Neuron (in vitro differentiated cells): ENCODE results near the gene SGPP2.
A peak's percentile ranks its signal among the peaks of the same experiment; 100 is the strongest.

ENCODE experiments used
- H2AFZ ChIP-seq: one replicate; pipeline ENCODE4 v1.6.1; 2013; ENCODE audit warnings: low read depth, mild to moderate bottlenecking, inconsistent platforms, low read length, moderate library complexity
- H3K27me3 ChIP-seq: one replicate; pipeline ENCODE4 v1.6.1; 2013; ENCODE audit warnings: low read length; ENCODE audit not compliant: insufficient read depth
- H3K36me3 ChIP-seq: one replicate; pipeline ENCODE4 v1.6.1; 2013; ENCODE audit warnings: low read length; ENCODE audit not compliant: insufficient read depth
- H3K4me1 ChIP-seq: one replicate; pipeline ENCODE4 v1.6.1; 2013; ENCODE audit warnings: low read length; ENCODE audit not compliant: insufficient read depth
- H3K4me3 ChIP-seq: 2 replicates; pipeline ENCODE4 v1.5.1; 2013; ENCODE audit warnings: mild to moderate bottlenecking, low read length, moderate library complexity
- H3K9me3 ChIP-seq: one replicate; pipeline ENCODE4 v1.6.1; 2013; ENCODE audit warnings: low read length

The SGPP2 gene

GRCh38 chr2:222459983-222460382 lies 35.6 kb downstream of the SGPP2 start:
- Histone ChIP-seq H3K36me3 (no peaks in the 10 kb centered on the region), H3K4me3 (no peak overlapping the region), H3K4me1 (no peaks in the 10 kb centered on the region), H3K27me3 (no peaks in the 10 kb centered on the region), H3K9me3 (peaks cover 6% of the 10 kb centered on the region), H2AFZ (no peak overlapping the region)

- no peak overlapping the region for H3K4me3 ChIP-seq
- H2AFZ ChIP-seq = no peak overlapping the region
- no peaks in the 10 kb centered on the region for H3K4me1 ChIP-seq
- no peaks in the 10 kb centered on the region for H3K36me3 ChIP-seq
- peaks cover 6% of the 10 kb centered on the region for H3K9me3 ChIP-seq
- H3K27me3 ChIP-seq = peaks cover 2% of the 10 kb centered on the region
These were observed 41.4 kb downstream of the SGPP2 start for GRCh38 chr2:222465746-222466145.

- Histone ChIP-seq H3K4me1 (no peaks in the 10 kb centered on the region), H2AFZ (no peak overlapping the region), H3K27me3 (peaks cover 4% of the 10 kb centered on the region), H3K9me3 (no peaks in the 10 kb centered on the region), H3K4me3 (no peak overlapping the region), H3K36me3 (no peaks in the 10 kb centered on the region)
These were observed 44.0 kb downstream of the SGPP2 start for GRCh38 chr2:222468346-222468745.

DNA sequence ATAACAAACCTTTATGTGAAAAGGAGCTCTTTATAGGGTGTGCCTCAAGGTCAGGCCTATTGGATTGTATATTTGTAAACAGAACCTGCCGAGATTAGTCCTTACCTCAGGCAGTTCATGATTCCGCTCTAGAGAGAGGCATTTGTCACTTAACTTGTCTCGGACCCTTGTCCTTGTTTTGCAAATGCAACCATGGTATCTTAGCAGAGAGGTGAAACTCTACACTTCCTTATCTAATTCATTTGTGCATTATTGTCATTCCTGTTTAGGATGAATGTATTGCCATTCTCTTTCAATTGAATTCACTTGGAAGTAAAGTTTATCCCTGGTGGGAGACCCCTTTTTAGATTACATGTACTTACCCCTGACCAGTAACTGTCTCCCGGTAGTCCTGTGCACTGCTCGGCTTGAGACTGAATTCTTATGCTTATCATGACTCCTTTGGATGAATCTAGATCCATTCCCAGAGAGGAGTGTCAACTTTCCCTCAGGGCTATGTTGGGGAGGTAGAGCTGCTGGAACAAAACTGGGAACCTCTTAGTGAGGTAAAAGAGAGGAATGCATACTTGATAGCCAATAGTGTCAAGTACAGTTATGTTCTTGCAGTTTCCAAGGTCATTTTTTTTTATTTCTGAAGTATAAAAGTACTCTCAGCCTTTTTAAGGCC lies 46.6 kb downstream of the SGPP2 start:
- no peak overlapping the region for H3K4me3 ChIP-seq
- H3K36me3 ChIP-seq = no peaks in the 10 kb centered on the region
- H3K9me3 ChIP-seq = no peaks in the 10 kb centered on the region

DNA sequence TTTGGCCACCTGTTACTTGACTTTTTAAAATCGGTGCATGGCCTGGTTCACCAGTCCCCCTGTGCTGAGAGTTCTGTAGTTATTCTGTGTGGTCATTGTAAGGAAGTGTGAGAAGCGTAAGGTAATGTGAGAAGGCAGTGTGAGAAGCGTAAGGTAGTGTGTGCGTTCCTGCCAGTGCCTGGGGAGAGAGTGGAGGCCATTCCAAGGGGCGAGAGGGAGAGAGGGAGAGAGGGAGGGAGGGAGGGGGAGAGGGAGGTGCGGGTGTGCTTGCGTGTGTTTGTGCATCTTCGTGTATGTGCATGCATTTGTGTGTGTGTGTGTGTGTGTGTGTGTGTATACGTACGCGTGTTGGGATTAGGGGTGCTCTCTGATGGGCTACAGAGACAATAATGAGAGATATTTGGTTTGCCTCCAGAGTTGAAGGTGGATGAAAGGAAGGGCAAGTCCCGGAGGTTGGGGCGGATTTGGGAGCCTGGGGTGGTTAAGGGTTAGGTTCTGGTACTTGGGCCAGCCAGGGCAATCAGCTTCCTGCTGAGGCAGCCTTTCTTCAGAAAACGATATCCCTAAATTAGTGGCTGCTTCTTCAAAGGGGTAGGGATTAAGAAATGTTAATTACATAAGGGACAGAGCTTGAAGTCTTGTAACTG lies 53.7 kb downstream of the SGPP2 start:
- Histone ChIP-seq H3K9me3 (no peaks in the 10 kb centered on the region), H3K4me3 (no peak overlapping the region), H2AFZ (no peak overlapping the region), H3K4me1 (no peaks in the 10 kb centered on the region), H3K27me3 (peaks cover under 1% of the 10 kb centered on the region), H3K36me3 (no peaks in the 10 kb centered on the region)

More for the DNA sequence above, 46.6 kb downstream of the SGPP2 start:
- Histone ChIP-seq H3K27me3 (peaks cover 4% of the 10 kb centered on the region), H3K4me1 (no peaks in the 10 kb centered on the region), H2AFZ (no peak overlapping the region)

DNA sequence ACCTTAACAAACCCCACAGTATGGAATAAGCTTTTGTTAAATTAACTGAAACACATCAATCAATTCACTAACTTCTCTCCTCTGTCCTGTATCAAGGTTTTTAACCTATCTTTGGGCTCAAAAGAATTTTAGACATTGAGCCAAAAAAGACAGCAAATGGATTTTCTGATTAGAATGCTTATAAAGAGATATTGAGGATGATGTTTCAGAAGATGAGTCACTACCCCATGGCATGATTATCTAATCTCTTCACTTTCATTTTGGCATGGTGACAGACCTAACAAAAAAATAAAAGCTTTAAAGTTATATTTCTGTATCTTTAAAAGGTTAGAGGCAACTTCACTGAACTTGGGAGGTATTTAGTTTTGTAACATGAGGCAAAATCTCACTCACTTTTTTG lies 55.5 kb downstream of the SGPP2 start:
- Histone ChIP-seq H3K9me3 (no peaks in the 10 kb centered on the region), H3K27me3 (no peaks in the 10 kb centered on the region), H3K4me1 (peaks cover 4% of the 10 kb centered on the region), H2AFZ (no peak overlapping the region), H3K4me3 (no peak overlapping the region), H3K36me3 (no peaks in the 10 kb centered on the region)

DNA sequence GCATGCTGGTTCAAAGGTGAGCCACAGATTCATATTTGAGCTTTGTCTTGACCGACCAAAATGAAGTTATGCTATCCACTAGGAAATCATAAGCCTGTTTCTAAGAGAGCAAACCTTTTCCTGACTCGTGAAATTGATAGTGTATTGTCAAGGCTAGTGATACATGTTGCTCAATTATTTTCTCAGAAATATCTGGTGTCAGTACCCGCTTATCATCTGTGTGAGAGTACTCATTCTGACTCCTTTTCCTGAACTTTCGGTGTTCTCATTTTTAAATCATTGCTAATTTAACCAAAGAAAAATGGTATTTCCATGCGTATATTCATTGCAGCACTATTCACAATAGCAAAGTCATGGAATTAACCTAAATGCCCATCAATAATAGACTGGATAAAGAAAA lies 56.2 kb downstream of the SGPP2 start:
- H3K4me3 ChIP-seq = no peak overlapping the region
- no peaks in the 10 kb centered on the region for H3K9me3 ChIP-seq
- no peaks in the 10 kb centered on the region for H3K27me3 ChIP-seq
- H2AFZ ChIP-seq = no peak overlapping the region
- H3K36me3 ChIP-seq = no peaks in the 10 kb centered on the region
- peaks cover 7% of the 10 kb centered on the region for H3K4me1 ChIP-seq

DNA sequence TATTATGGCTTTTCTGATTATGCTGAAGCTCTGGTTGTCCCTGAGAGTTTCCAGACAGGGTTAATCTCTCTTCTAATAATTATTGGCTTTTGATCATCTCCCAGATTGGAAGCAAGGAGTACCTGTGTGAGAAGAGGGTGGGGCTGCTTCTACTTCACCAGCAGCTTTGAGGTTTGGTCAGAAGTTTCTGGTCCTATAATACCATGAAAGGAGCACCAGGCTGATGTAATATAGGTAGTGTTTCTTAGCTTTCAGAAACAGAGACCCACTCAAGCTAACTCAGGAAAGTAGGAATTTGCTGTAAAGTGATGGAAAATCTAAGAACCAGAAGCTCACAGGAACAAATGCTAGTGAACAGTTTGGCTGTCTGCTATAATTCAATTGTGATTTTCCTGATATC lies 57.6 kb downstream of the SGPP2 start:
- Histone ChIP-seq H3K4me1 (peaks cover 13% of the 10 kb centered on the region), H3K27me3 (no peaks in the 10 kb centered on the region), H2AFZ (no peak overlapping the region), H3K36me3 (no peaks in the 10 kb centered on the region), H3K4me3 (no peak overlapping the region), H3K9me3 (no peaks in the 10 kb centered on the region)

DNA sequence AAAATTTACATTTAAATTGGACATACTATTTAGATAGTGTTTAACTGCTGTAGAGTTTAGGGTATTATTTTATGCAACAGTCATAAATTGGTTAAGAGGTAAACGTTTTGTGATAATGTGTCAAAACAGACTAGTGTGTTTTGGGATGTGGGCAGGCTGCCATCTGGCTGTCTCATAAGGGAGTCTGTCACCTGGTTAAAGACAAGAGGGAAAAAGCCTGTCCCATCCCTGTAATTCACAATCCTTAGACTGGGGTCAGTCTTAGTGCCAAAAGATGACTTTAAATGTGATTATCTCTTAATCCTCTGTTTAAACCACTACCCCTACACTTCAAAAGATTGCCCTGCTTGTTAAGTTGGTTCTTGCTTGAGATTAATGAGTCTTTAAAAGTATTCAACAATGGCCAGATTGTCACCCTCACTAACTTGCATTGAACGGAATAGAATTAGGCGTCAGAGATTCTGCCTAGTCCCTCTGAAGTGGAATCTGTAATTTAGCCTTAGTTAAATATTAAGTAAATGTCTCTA lies 59.2 kb downstream of the SGPP2 start:
- Histone ChIP-seq H3K9me3 (no peaks in the 10 kb centered on the region), H3K36me3 (no peaks in the 10 kb centered on the region), H3K4me3 (no peak overlapping the region), H2AFZ (no peak overlapping the region), H3K27me3 (no peaks in the 10 kb centered on the region), H3K4me1 (peaks cover 13% of the 10 kb centered on the region)

DNA sequence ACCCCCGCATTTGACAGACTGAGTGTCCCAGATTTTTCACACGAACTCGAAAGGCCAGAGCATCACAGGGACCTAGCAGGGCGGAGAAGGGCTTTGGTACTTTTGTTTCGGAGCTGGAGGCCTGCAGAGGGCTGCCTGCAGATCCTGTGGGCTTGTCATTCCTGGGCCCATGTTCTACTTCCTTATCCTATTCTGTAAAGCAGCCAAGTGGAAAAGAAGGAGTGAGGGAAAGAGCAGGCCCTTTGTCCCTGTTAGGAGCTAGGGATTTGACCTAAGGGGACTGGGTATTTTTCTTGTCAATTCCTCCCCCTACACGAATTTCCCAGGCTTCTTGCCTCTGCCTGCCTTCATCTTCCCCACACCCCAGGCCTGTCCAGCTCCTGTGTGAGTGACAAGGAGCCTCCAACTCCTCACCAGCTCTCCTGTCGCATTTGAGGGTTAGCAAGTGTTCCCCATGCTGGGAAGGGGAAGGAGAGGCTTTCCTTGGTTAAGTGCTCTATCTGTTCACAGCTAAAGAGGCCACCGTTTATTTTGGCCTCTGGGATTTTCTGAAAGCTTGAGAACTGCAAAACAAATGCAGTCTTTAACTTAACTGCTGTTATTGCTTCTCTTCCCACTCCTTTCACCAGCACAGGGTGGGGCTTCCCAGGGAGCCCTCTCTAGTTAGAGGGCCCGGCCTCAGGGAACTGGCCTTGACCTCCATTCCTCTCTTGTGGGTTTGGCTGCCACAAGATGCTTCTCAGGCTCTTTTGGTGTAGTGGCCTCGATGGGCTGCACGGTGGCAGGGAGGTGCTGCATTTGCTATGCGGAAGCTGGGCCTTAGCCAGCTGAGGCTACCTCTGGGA lies 61.2 kb downstream of the SGPP2 start:
- H3K9me3 ChIP-seq = no peaks in the 10 kb centered on the region
- no peaks in the 10 kb centered on the region for H3K36me3 ChIP-seq
- peak overlapping the region; percentile 10 for H2AFZ ChIP-seq
- no peaks in the 10 kb centered on the region for H3K27me3 ChIP-seq
- peaks cover 13% of the 10 kb centered on the region for H3K4me1 ChIP-seq
- H3K4me3 ChIP-seq = no peak overlapping the region

GRCh38 chr2:222490131-222490530 lies 65.8 kb downstream of the SGPP2 start:
- H3K36me3 ChIP-seq = no peaks in the 10 kb centered on the region
- no peak overlapping the region for H3K4me3 ChIP-seq
- H3K9me3 ChIP-seq = peaks cover 11% of the 10 kb centered on the region
- H3K27me3 ChIP-seq = no peaks in the 10 kb centered on the region
- H3K4me1 ChIP-seq = peaks cover 12% of the 10 kb centered on the region
- no peak overlapping the region for H2AFZ ChIP-seq

- Histone ChIP-seq H2AFZ (no peak overlapping the region), H3K9me3 (peaks cover 11% of the 10 kb centered on the region), H3K4me3 (no peak overlapping the region), H3K4me1 (peaks cover 5% of the 10 kb centered on the region), H3K36me3 (no peaks in the 10 kb centered on the region), H3K27me3 (no peaks in the 10 kb centered on the region)
These were observed 68.3 kb downstream of the SGPP2 start for GRCh38 chr2:222492683-222493082.

DNA sequence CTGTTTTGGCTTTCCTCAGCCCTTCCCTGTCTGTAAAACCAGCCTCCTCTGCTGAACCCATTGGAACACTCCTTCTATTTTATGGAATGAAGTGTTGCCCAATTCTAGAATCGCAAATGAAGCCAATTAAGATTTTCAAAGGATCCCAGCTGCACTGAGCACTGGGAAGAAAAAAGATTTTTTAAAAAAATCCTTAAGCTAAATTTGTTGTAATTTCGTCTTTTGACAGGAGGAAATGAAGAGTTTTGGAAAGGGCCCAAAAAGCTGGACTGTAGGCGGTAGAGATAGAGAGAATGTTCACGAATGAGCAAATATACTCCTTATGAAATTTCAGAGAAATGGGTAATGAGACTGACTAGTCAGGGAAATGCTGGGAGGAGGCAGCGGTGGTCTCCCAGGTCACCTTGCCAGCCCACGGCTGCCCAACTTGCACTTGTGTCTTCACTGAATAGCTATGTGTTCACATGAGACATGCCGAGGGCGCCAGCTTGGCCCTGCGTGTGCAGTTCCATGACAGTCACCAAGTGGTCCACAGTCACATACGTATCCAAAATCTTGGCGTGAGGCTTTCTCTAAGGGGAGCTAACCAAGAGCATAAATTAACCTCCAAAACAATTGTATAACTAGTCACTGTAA lies 69.9 kb downstream of the SGPP2 start:
- Histone ChIP-seq H3K4me3 (no peak overlapping the region), H3K4me1 (peaks cover 5% of the 10 kb centered on the region), H3K36me3 (no peaks in the 10 kb centered on the region), H3K27me3 (no peaks in the 10 kb centered on the region), H3K9me3 (peaks cover 11% of the 10 kb centered on the region), H2AFZ (no peak overlapping the region)
